Cardiac muscle cell (in vitro differentiated cells and primary cell): Measurements from ENCODE around the gene SLAMF7. TPM values are rescaled to one million over a fixed set of nuclear protein-coding genes. Genes with fewer than 3 reads are reported as not detected.
"Not testable (repeated sequence)": the region's sequence is repeated elsewhere in the genome, so short reads cannot be mapped to it uniquely, and the experiment has no call there.

ENCODE experiments used
- DNase-seq, 2 donors: peaks; one replicate each; pipeline versions ENCODE4 v3.0.0 to v3.0.0-alpha.2; 2010 to 2017; ENCODE audit warnings: low read depth in 1 of 2, low spot score in 1 of 2
- H3K27ac ChIP-seq: fragments of 200-600 bp; sonication (generic); 2 replicates; pipeline ENCODE4 v1.5.1; 2016
- H3K27me3 ChIP-seq: fragments of 200-600 bp; sonication (generic); 2 replicates; pipeline ENCODE4 v1.6.0; 2016; ENCODE audit warnings: control low read depth
- H3K36me3 ChIP-seq: fragments of 200-600 bp; sonication (generic); 2 replicates; pipeline ENCODE4 v1.5.1; 2016; ENCODE audit warnings: control low read depth
- H3K4me1 ChIP-seq: fragments of 200-600 bp; sonication (generic); 2 replicates; pipeline ENCODE4 v1.8.1; 2017; ENCODE audit warnings: low read depth, mild to moderate bottlenecking, mixed run types
- H3K4me3 ChIP-seq: fragments of 200-600 bp; sonication (generic); 2 replicates; pipeline ENCODE4 v1.5.1; 2016; ENCODE audit warnings: mild to moderate bottlenecking
- H3K9me3 ChIP-seq: fragments of 200-600 bp; sonication (generic); 2 replicates; pipeline ENCODE4 v1.5.1; 2017; ENCODE audit warnings: low read depth, mild to moderate bottlenecking, control low read depth
- polyA plus RNA-seq: library from polyadenylated mRNA; unstranded; fragments of >200 nt; fragmentation: Nextera tagmentation; extraction: Ambion mirVana; gene quantifications from 2 replicates; pipeline ENCODE4 v1.2.1, GENCODE V29; 2016
- total RNA-seq: library from RNA; depleted of rRNA; stranded (reverse); fragments of >200 nt; gene quantifications from 2 replicates; pipeline ENCODE4 v1.2.3, GENCODE V29; 2016
- TF ChIP-seq, protein P1 (sequence below): IDR thresholded peaks from 2 replicates; pipeline ENCODE4 v1.5.1; 2012; ENCODE audit warnings: low read depth, mild to moderate bottlenecking, low read length

The SLAMF7 gene
- total and polyA plus RNA-seq, 2 experiments from 2014 or later, result not detected

DNA sequence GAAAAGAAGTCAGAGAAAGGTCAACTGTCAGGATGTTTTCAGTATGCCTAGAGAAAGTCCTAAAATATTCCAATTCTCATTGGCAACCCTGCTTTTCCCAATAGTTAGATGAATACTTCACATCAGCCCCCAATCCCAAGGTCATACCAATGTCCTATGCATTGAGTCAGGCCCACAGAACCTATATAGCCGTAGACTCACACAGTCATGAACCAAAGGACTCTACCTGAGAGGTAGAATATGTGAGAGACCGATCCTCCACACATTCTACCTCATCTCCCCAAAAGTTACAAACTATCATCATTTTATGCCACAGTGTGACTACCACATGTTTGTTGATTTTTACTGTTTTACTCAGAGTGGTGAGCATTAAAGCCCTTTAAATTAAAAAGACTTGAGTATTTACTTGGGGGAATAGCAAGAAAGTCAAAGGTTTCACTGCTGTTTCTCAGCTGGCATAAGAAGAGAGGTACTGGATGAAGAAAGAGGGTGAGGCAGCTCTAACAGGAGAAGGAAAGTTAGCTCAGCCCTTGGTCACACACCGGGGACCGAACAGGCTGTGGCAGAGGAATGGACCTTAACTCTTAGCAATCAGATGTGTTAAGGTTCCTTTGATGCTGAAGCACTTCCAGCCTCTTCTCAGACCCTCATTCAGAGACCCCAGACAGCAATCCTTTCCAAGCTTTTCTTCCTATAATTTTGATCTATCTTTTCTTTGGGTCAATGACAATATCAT is 28.4 kb upstream of the SLAMF7 start:
- TF ChIP-seq, protein P1, sequence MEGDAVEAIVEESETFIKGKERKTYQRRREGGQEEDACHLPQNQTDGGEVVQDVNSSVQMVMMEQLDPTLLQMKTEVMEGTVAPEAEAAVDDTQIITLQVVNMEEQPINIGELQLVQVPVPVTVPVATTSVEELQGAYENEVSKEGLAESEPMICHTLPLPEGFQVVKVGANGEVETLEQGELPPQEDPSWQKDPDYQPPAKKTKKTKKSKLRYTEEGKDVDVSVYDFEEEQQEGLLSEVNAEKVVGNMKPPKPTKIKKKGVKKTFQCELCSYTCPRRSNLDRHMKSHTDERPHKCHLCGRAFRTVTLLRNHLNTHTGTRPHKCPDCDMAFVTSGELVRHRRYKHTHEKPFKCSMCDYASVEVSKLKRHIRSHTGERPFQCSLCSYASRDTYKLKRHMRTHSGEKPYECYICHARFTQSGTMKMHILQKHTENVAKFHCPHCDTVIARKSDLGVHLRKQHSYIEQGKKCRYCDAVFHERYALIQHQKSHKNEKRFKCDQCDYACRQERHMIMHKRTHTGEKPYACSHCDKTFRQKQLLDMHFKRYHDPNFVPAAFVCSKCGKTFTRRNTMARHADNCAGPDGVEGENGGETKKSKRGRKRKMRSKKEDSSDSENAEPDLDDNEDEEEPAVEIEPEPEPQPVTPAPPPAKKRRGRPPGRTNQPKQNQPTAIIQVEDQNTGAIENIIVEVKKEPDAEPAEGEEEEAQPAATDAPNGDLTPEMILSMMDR, result no peak
- no peaks in the 10 kb centered on the region for H3K36me3 ChIP-seq

DNA sequence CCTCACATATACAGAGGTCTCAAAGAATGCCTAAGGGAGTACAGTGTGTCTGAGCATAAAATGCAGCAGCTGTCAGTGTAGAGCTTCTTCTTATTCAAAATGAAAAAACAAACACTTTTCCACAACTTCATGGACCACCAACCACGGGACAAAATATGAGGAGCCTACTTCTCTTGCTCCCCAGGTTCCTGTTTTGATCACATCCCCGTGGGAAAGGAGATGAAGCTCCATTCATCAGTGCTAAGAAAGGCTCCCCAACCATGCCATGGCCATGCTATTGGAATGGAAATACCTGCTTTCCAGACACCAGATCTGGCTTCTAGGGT is 27.8 kb upstream of the SLAMF7 start:
- TF ChIP-seq, protein P1, result no peak
- no peak overlapping the region for H3K4me3 ChIP-seq
- H3K4me1 ChIP-seq, result peaks cover 17% of the 10 kb centered on the region
- H3K9me3 ChIP-seq, result no peaks in the 10 kb centered on the region
- peaks cover 12% of the 10 kb centered on the region for H3K27me3 ChIP-seq
- no peak for DNase-seq
- no peaks in the 10 kb centered on the region for H3K36me3 ChIP-seq
- H3K27ac ChIP-seq, result no peak overlapping the region

More for the DNA sequence above, 28.4 kb upstream of the SLAMF7 start:
- H3K27ac ChIP-seq, result no peak overlapping the region
- no peak overlapping the region for H3K4me3 ChIP-seq
- peaks cover 12% of the 10 kb centered on the region for H3K27me3 ChIP-seq
- no peaks in the 10 kb centered on the region for H3K9me3 ChIP-seq
- H3K4me1 ChIP-seq, result peaks cover 14% of the 10 kb centered on the region
- no peak for DNase-seq

DNA sequence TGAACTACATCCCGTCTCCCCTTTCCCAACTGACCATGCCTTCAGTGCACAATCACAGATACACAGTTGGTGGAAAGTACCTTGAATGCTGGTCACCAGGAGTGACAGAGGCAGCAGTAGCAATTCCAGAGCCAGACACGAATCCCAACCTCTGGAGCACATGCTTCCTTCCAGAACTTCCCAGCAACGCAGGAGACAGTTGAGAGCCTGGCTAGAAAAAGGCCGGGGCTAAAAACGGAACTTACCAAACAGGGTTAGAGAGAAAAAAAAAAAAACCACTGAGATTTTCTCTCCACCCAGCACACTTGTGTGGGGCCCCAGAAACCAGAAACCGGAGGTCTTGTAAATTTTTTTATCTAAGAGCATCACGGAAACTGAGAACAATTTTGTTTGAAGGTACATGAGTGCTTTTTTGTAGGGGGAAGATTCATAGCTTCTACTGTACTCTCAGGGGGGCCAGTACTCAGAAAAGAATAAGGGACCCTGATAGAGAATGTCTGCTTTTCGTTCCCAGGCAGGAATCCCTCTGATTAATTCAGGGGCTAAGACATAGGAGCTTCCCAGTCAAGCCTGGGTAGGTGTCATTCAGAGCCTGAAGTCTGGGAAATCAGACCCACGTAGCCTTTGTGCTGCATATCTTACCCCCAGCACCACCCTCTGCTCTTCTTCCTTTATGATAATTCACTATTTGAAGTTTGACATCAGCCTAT is 27.3 kb upstream of the SLAMF7 start, which contains the start of gene CD48:
Gene CD48, minus strand, starts transcription at position 221 of the 710 bp plus-strand sequence. Its CDS starts 59 bp downstream, at position 162.
- Histone ChIP-seq H3K27me3 (peaks cover 12% of the 10 kb centered on the region), H3K9me3 (no peaks in the 10 kb centered on the region), H3K27ac (no peak within 1 kb of the TSS), H3K4me1 (peaks cover 17% of the 10 kb centered on the region), H3K36me3 (no peaks in the 10 kb centered on the region), H3K4me3 (no peak within 1 kb of the TSS)
- TF ChIP-seq, protein P1, result no peak
- no peak for DNase-seq

DNA sequence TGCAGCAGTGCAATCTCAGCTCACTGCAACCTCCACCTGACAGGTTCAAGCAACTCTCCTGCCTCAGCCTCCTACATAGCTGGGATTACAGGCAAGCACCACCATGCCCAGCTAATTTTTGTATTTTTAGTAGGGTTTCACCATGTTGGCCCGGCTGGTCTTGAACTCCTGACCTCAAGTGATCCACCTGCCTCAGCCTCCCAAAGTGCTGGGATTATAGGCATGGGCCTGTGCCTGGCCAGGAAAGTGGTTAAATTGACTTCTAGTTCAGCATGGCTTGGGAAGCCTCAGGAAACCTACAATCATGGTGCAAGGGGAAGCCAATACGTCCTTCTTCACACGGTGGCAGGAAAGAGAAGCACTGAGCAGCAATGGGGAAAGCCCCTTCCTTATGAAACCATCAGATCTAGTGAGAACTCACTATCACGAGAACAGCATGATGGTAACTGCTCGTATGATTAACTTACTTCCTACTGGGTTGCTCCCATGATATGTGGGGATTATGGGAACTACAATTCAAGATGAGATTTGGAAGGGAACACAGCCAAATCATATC is 26.4 kb upstream of the SLAMF7 start:
- Histone ChIP-seq H3K4me1 (peaks cover 17% of the 10 kb centered on the region), H3K27me3 (peaks cover 12% of the 10 kb centered on the region)
- not testable (repeated sequence) for H3K4me3 ChIP-seq, H3K9me3 ChIP-seq, H3K36me3 ChIP-seq, H3K27ac ChIP-seq, DNase-seq

DNA sequence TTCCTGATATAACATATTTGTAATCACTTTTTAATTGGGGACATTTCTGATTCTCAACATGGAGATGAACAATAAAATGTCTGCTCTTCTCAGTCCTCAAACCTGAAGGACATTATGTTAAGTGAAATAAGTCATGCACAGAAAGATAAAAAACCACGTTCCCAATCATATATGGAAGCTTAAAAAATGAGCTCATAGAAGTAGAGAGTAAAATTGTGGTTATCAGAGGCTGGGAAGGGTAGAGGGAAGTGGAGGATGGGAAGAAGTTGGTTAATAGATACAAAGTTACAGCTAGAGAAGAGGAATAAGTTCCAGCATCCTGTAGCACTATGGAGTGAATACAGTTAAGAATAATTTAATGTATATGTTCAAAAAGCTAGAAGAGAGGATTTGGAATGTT is 25.9 kb upstream of the SLAMF7 start:
- no peak overlapping the region for H3K27ac ChIP-seq
- H3K4me1 ChIP-seq, result peaks cover 17% of the 10 kb centered on the region
- TF ChIP-seq, protein P1, result no peak
- H3K4me3 ChIP-seq, result no peak overlapping the region
- H3K9me3 ChIP-seq, result no peaks in the 10 kb centered on the region
- peaks cover 12% of the 10 kb centered on the region for H3K27me3 ChIP-seq
- no peaks in the 10 kb centered on the region for H3K36me3 ChIP-seq
- no peak for DNase-seq

DNA sequence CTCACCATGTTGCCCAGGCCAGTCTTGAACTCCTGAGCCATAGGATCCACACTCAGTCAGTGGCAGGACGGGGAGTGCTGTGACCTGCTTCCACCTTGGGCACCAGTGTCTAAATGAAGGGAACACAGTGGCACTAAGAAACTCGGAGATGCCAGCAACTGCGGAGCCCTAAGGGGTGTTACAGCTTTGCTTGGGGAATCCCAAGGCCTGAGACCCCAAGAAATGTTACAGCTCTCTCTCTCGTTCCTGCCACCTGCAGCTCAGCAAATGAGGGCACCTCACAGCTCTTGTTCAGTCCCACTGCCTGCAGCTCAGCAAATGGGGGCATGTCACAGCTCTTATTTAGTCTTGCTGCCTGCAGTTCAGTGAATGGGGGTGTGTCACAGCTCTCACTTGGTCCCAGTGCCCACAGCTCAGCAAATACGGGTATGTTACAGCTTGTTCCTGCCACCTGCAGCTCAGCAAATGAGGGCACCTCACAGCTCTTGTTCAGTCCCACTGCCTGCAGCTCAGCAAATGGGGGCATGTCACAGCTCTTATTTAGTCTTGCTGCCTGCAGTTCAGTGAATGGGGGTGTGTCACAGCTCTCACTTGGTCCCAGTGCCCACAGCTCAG is 24.9 kb upstream of the SLAMF7 start:
- not testable (repeated sequence) for DNase-seq, H3K4me3 ChIP-seq, H3K9me3 ChIP-seq, H3K36me3 ChIP-seq, H3K27ac ChIP-seq, H3K27me3 ChIP-seq
- peaks cover 17% of the 10 kb centered on the region for H3K4me1 ChIP-seq
